ENCODE measurements around the gene ADISSP. TPM values are rescaled to one million over a fixed set of nuclear protein-coding genes. Genes with fewer than 3 reads are reported as not detected.

The ADISSP gene
- total and polyA plus RNA-seq, 2 of the 13 experiments (the other 11 are each of a cell fraction or from before 2014, with no cell fraction given), result 38.3 to 90.6 TPM

GRCh38 chr20:3749087-3749688 lies 18.4 kb downstream of the ADISSP start (continued):
- TF ChIP-seq ZNF180 (CRISPR knock-in tag; IDR thresholded peaks at IDR 0.05; ENCODE audit: borderline replicate concordance, low read depth) (0 out of 2 replicates have a peak, but pooled peaks have one; percentile 8), FOXM1 (CRISPR knock-in tag; IDR thresholded peaks at IDR 0.05) (0 out of 2 replicates have a peak, but pooled peaks have one; percentile 13), ZSCAN29 (CRISPR knock-in tag; conservative IDR thresholded peaks at IDR 0.05) (0 out of 2 replicates have a peak, but pooled peaks have one; percentile 45), SIX4 (CRISPR knock-in tag; IDR thresholded peaks at IDR 0.05) (no peak), ZBTB2 (CRISPR knock-in tag; IDR thresholded peaks at IDR 0.05; ENCODE audit: low read depth) (peak; percentile 43; the same call in 1 of the 2 replicates), MAZ (IDR thresholded peaks at IDR 0.05; ENCODE audit: borderline replicate concordance, low read depth, low read length) (no peak), MAZ (CRISPR knock-in tag; IDR thresholded peaks at IDR 0.05; ENCODE audit: low read depth) (no peak), ZNF782 (CRISPR knock-in tag; IDR thresholded peaks at IDR 0.05; ENCODE audit: borderline replicate concordance) (peak; percentile 23; the same call in 1 of the 2 replicates), ZNF343 (CRISPR knock-in tag; IDR thresholded peaks at IDR 0.05) (peak; percentile 61; the same call in 1 of the 2 replicates), FOXP4 (CRISPR knock-in tag; IDR thresholded peaks at IDR 0.05) (0 out of 2 replicates have a peak, but pooled peaks have one; percentile 21), E2F1 (CRISPR knock-in tag; IDR thresholded peaks at IDR 0.05) (no peak), ZNF513 (CRISPR knock-in tag; conservative IDR thresholded peaks at IDR 0.05) (0 out of 2 replicates have a peak, but pooled peaks have one; percentile 52), RORA (CRISPR knock-in tag; IDR thresholded peaks at IDR 0.05) (no peak), STAT5B (CRISPR knock-in tag; IDR thresholded peaks at IDR 0.05) (0 out of 2 replicates have a peak, but pooled peaks have one; percentile 4), CCDC6 (CRISPR knock-in tag; IDR thresholded peaks at IDR 0.05) (no peak)

Data from HepG2 (cell line).